GM12874 (cell line): ENCODE data around the gene TAS2R20.

Experiments
- CTCF ChIP-seq: IDR thresholded peaks from 2 replicates; pipeline ENCODE4 v1.5.1; 2011; ENCODE audit warnings: low read depth, mild to moderate bottlenecking, control low read depth, low read length, moderate library complexity; ENCODE audit not compliant: insufficient read depth

Gene TAS2R20

GRCh38 chr12:10998204-10998603 is at the start of gene TAS2R20:
Gene TAS2R20, minus strand, starts transcription at chr12:10998304. Its CDS starts 429 bp downstream, at chr12:10997875.
- no peak for TF ChIP-seq CTCF

- TF ChIP-seq CTCF = no peak
Observed at GRCh38 chr12:11040162-11040561, 42.1 kb upstream of the TAS2R20 start.

- TF ChIP-seq CTCF = no peak
Observed at GRCh38 chr12:11039171-11039570, 41.1 kb upstream of the TAS2R20 start.

- no peak for TF ChIP-seq CTCF
Observed at GRCh38 chr12:11031307-11031706, 33.2 kb upstream of the TAS2R20 start, which contains the start of gene TAS2R31. Gene TAS2R31, minus strand, starts transcription at chr12:11031407. Its CDS starts 72 bp downstream, at chr12:11031335.

GRCh38 chr12:11026118-11026517 is 28.0 kb upstream of the TAS2R20 start:
- 0 out of 2 replicates have a peak, but pooled peaks have one; percentile 4 for TF ChIP-seq CTCF

- no peak for TF ChIP-seq CTCF
Observed at GRCh38 chr12:11023387-11023786, 25.3 kb upstream of the TAS2R20 start.

- no peak for TF ChIP-seq CTCF
Observed at GRCh38 chr12:11022520-11022919, 24.4 kb upstream of the TAS2R20 start, which contains the start of gene TAS2R19. Gene TAS2R19, minus strand, starts transcription at chr12:11022620. Its CDS starts 49 bp downstream, at chr12:11022571.

GRCh38 chr12:11016937-11017336 is 18.8 kb upstream of the TAS2R20 start:
- TF ChIP-seq CTCF = no peak
